Activated CD8-positive, alpha-beta memory T cell treated with anti-CD3 and anti-CD28 coated beads, Interleukin-2, amount 50 U/mL, for 24 hours (primary cell): Measurements from ENCODE around the gene PPP1R3C.

Source experiments
- DNase-seq: peaks from one replicate; pipeline ENCODE4 v3.0.0-alpha.2; 2020; ENCODE audit errors: extremely low read depth

PPP1R3C gene

GRCh38 chr10:91601212-91601611 lies 31.7 kb downstream of the PPP1R3C start:
- DNase-seq = no peak

GRCh38 chr10:91598211-91598977 lies 34.5 kb downstream of the PPP1R3C start:
- DNase-seq = no peak

GRCh38 chr10:91597197-91597881 lies 35.5 kb downstream of the PPP1R3C start:
- DNase-seq = no peak

GRCh38 chr10:91596825-91597196 lies 36.1 kb downstream of the PPP1R3C start:
- no peak for DNase-seq

- DNase-seq = no peak
Measured at GRCh38 chr10:91593834-91594233, 39.0 kb downstream of the PPP1R3C start.

- DNase-seq = no peak
Measured at GRCh38 chr10:91593366-91593765, 39.5 kb downstream of the PPP1R3C start.

GRCh38 chr10:91592266-91592975 lies 40.5 kb downstream of the PPP1R3C start:
- no peak for DNase-seq

- no peak for DNase-seq
Measured at GRCh38 chr10:91591797-91592174, 41.1 kb downstream of the PPP1R3C start.

- no peak for DNase-seq
Measured at GRCh38 chr10:91590904-91591796, 41.7 kb downstream of the PPP1R3C start.

GRCh38 chr10:91590142-91590903 lies 42.5 kb downstream of the PPP1R3C start:
- DNase-seq = no peak

GRCh38 chr10:91589658-91590035 lies 43.2 kb downstream of the PPP1R3C start:
- DNase-seq = no peak

- DNase-seq = no peak
Measured at GRCh38 chr10:91589015-91589657, 43.7 kb downstream of the PPP1R3C start.

- DNase-seq = no peak
Measured at GRCh38 chr10:91587710-91588638, 44.9 kb downstream of the PPP1R3C start.

- no peak for DNase-seq
Measured at GRCh38 chr10:91582153-91582554, 50.7 kb downstream of the PPP1R3C start.

GRCh38 chr10:91579329-91579985 lies 53.4 kb downstream of the PPP1R3C start:
- DNase-seq = no peak
